ENCODE results near the gene RAPGEF4.

DNA sequence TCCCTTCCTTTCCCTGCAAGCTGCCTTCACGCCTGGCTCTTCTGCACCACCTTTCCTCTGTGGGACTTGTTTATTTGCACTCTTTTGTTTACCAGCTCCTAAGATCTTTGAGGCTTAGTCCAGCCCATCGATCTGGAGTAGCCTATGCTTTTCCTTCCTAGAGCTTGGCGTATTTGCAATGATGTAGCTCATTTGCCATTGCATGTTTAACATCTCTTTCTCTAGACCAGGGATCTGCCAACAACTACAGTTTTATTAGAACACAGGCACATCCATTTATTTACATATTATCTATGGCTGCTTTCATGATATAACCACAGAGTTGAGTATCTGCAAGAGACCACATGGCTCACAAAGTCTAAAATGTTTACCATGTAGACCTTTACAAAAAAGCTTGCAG, 150.4 kb downstream of the RAPGEF4 start:
- TF ChIP-seq GATA3 (IDR thresholded peaks at IDR 0.05; ENCODE audit: low read depth, low read length): no peak
- no peak for TF ChIP-seq GATA2 (IDR thresholded peaks at IDR 0.05; ENCODE audit: low read depth, low read length)
